H1 (cell line): ENCODE results near the gene NLRP6.

Experiments
- ATF3 ChIP-seq: IDR thresholded peaks from 2 replicates; pipeline ENCODE4 v1.6.1; 2011; ENCODE audit warnings: low read depth, mild to moderate bottlenecking, low read length; ENCODE audit not compliant: insufficient read depth
- CREB1 ChIP-seq: IDR thresholded peaks from 2 replicates; pipeline ENCODE4 v1.6.1; 2012; ENCODE audit warnings: inconsistent platforms
- CTCF ChIP-seq, 3 experiments: IDR thresholded peaks; 1 replicate in 2 of 3; 2 replicates in 1 of 3; pipeline versions ENCODE4 v1.5.1 to v1.6.1; 2011; ENCODE audit warnings: low read length in 3 of 3, mild to moderate bottlenecking in 3 of 3, inconsistent platforms in 2 of 3, low read depth in 1 of 3, moderate library complexity in 1 of 3; ENCODE audit not compliant: insufficient read depth in 1 of 3; ENCODE audit errors: control extremely low read depth in 1 of 3
- EP300 ChIP-seq, 2 experiments: IDR thresholded peaks; 1 replicate in 1 of 2; 2 replicates in 1 of 2; pipeline ENCODE4 v1.6.1; 2011 to 2012; ENCODE audit warnings: low read depth in 2 of 2, low read length in 2 of 2, mild to moderate bottlenecking in 2 of 2, borderline replicate concordance in 1 of 2, inconsistent platforms in 1 of 2, moderate library complexity in 1 of 2
- GTF2F1 ChIP-seq: IDR thresholded peaks from 2 replicates; pipeline ENCODE4 v1.6.1; 2012; ENCODE audit warnings: low read depth, low read length, improper control_type of control experiment, borderline replicate concordance
- JUN ChIP-seq: IDR thresholded peaks from 2 replicates; pipeline ENCODE4 v1.6.1; 2011; ENCODE audit warnings: low read depth, mild to moderate bottlenecking, improper control_type of control experiment, low read length
- JUND ChIP-seq: IDR thresholded peaks from 2 replicates; pipeline ENCODE4 v1.6.1; 2011; ENCODE audit warnings: mild to moderate bottlenecking, improper control_type of control experiment, low read length
- PHF8 ChIP-seq: fragments of 200-600 bp; sonication (generic); conservative IDR thresholded peaks from 2 replicates; pipeline ENCODE4 v1.7.1; 2012; ENCODE audit warnings: low read depth, mild to moderate bottlenecking, inconsistent platforms, low read length, moderate library complexity
- POLR2A ChIP-seq, 2 experiments: IDR thresholded peaks; 1 replicate in 1 of 2; 2 replicates in 1 of 2; pipeline ENCODE4 v1.6.1; 2011; ENCODE audit warnings: low read depth in 2 of 2, low read length in 2 of 2, mild to moderate bottlenecking in 2 of 2; ENCODE audit errors: control extremely low read depth in 1 of 2
- RNF2 ChIP-seq: fragments of 200-900, 300-1000 bp; sonication (generic); IDR thresholded peaks from 2 replicates; pipeline ENCODE4 v1.7.1; 2016; ENCODE audit warnings: borderline replicate concordance, low read depth, mild to moderate bottlenecking, antibody characterized with exemption, low read length; ENCODE audit not compliant: poor library complexity, severe bottlenecking; ENCODE audit errors: missing control alignments
- SP1 ChIP-seq: IDR thresholded peaks from 2 replicates; pipeline ENCODE4 v1.6.1; 2011; ENCODE audit warnings: low read depth, low read length
- TAF1 ChIP-seq: IDR thresholded peaks from 2 replicates; pipeline ENCODE4 v1.6.1; 2011; ENCODE audit warnings: mild to moderate bottlenecking, low read depth, low read length
- YY1 ChIP-seq: IDR thresholded peaks from 2 replicates; pipeline ENCODE4 v1.6.1; 2011; ENCODE audit warnings: low read depth, mild to moderate bottlenecking, low read length
- ZNF274 ChIP-seq: IDR thresholded peaks from 2 replicates; pipeline ENCODE4 v1.7.0; 2012; ENCODE audit warnings: low read length, borderline replicate concordance; ENCODE audit errors: extremely low read depth

DNA sequence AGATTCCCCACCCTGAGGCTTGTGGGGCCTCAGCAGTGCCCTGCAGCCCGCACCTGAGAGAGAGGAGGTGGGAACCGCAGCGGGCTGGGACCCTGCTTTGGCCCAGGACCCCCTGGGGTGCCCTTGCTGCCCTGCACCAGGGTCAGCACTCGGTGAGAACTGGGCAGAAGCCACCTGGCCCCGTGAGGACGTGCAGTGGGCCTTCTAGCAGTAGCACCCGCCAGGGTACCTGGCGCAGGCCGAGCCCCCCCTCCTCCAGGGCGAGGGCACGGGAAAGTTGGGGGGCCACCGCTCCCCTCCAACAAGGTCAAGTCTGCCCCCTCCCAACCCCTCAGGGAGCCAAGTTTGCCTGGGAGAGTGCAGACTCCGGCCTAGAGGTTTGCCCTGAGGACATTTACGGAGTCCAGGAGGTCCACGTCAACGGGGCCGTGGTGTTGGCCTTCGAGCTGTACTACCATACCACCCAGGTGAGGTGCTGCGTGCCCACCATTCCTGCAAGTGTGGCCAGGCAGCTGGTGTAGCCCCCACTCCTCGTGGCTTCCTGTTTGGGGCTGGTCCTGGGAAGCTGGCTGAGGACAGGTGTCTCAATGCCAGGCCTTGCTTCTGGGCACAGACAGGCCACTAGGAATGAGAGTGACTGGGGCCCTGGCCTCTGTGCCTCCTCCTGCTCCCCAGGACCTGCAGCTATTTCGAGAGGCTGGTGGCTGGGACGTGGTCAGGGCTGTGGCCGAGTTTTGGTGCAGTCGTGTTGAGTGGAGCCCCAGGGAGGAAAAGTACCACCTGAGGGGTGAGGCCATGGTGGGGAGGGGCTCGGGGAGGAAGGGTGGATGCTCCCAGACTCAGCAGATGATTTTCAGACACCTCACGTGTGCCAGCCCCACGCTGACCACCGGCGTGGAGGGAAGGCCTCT lies 14.3 kb downstream of the NLRP6 start:
- TF ChIP-seq ZNF274 (no peak), SP1 (no peak), CTCF (IDR thresholded peaks at IDR 0.05; ENCODE audit: control extremely low read depth in 1 of 3, insufficient read depth in 1 of 3, low read depth in 1 of 3, low read length in 3 of 3) (no peak), EP300 (IDR thresholded peaks at IDR 0.05; ENCODE audit: borderline replicate concordance in 1 of 2, low read depth in 2 of 2, low read length in 2 of 2) (no peak), JUND (no peak), TAF1 (no peak), CREB1 (no peak), PHF8 (no peak), GTF2F1 (no peak), RNF2 (no peak), POLR2A (IDR thresholded peaks at IDR 0.05; ENCODE audit: control extremely low read depth in 1 of 2, low read depth in 2 of 2, low read length in 2 of 2) (no peak), ATF3 (no peak), YY1 (no peak), JUN (no peak)
